GM23248 (cell line): ENCODE measurements around the gene KRR1. TPM values are rescaled to one million over a fixed set of nuclear protein-coding genes. Genes with fewer than 3 reads are reported as not detected.

Experiments used
- DNase-seq: peaks from one replicate; pipeline ENCODE4 v3.0.0-alpha.2; 2015
- H2AFZ ChIP-seq: fragments of 200-600 bp; sonication (generic); 2 replicates; pipeline ENCODE4 v1.6.1; 2016; ENCODE audit warnings: antibody characterized with exemption
- H3F3A ChIP-seq: fragments of 200-600 bp; sonication (generic); 2 replicates; pipeline ENCODE4 v1.6.1; 2016; ENCODE audit warnings: mild to moderate bottlenecking, antibody characterized with exemption, mixed run types; ENCODE audit not compliant: insufficient read depth
- H3K27ac ChIP-seq: fragments of 200-600 bp; sonication (generic); 2 replicates; pipeline ENCODE4 v1.5.1; 2016; ENCODE audit warnings: mild to moderate bottlenecking
- H3K27me3 ChIP-seq: fragments of 200-600 bp; sonication (generic); replicated peaks from 2 replicates; pipeline ENCODE4 v1.6.1; 2016; ENCODE audit warnings: mild to moderate bottlenecking; ENCODE audit not compliant: insufficient read depth
- H3K36me3 ChIP-seq: fragments of 200-600 bp; sonication (generic); 2 replicates; pipeline ENCODE4 v1.6.1; 2016; ENCODE audit warnings: low read depth, mild to moderate bottlenecking
- H3K4me1 ChIP-seq: fragments of 200-600 bp; sonication (generic); 2 replicates; pipeline ENCODE4 v1.6.1; 2016; ENCODE audit warnings: mild to moderate bottlenecking; ENCODE audit not compliant: insufficient read depth
- H3K4me2 ChIP-seq: fragments of 200-600 bp; sonication (generic); one replicate; pipeline ENCODE4 v1.6.1; 2016; ENCODE audit warnings: mild to moderate bottlenecking; ENCODE audit not compliant: unreplicated experiment
- H3K4me3 ChIP-seq: fragments of 200-600 bp; sonication (generic); 2 replicates; pipeline ENCODE4 v1.5.1; 2016; ENCODE audit warnings: mild to moderate bottlenecking
- H3K79me2 ChIP-seq: fragments of 200-600 bp; sonication (generic); 2 replicates; pipeline ENCODE4 v1.6.1; 2016; ENCODE audit warnings: mild to moderate bottlenecking; ENCODE audit not compliant: insufficient read depth
- H3K9ac ChIP-seq: fragments of 200-600 bp; sonication (generic); 2 replicates; pipeline ENCODE4 v1.6.1; 2016; ENCODE audit warnings: mild to moderate bottlenecking
- H3K9me2 ChIP-seq: fragments of 200-600 bp; sonication (generic); 2 replicates; pipeline ENCODE4 v1.6.1; 2016; ENCODE audit warnings: mixed run types, mild to moderate bottlenecking, moderate library complexity; ENCODE audit not compliant: insufficient read depth
- H3K9me3 ChIP-seq: fragments of 200-600 bp; sonication (generic); one replicate; pipeline ENCODE4 v1.6.1; 2017; ENCODE audit warnings: low read depth
- H4K20me1 ChIP-seq: fragments of 200-600 bp; sonication (generic); 2 replicates; pipeline ENCODE4 v1.6.0; 2016; ENCODE audit not compliant: insufficient read depth
- EZH2 ChIP-seq: fragments of 200-600 bp; sonication (generic); IDR thresholded peaks from 2 replicates; pipeline ENCODE4 v1.6.1; 2018; ENCODE audit warnings: antibody characterized with exemption, mild to moderate bottlenecking; ENCODE audit not compliant: insufficient read depth, poor library complexity, severe bottlenecking
- EZH2phosphoT487 ChIP-seq: fragments of 200-600 bp; sonication (generic); IDR thresholded peaks from 2 replicates; pipeline ENCODE4 v1.6.1; 2018; ENCODE audit warnings: antibody characterized with exemption, moderate library complexity, mild to moderate bottlenecking, low read depth; ENCODE audit not compliant: insufficient read depth
- WGBS, 2 experiments: methylation state at CpG; one replicate each; pipeline ENCODE4 v1.1.6; 2015 to 2017; ENCODE audit warnings: low lambda C conversion rate in 2 of 2, low coverage in 1 of 2; ENCODE audit errors: missing lambda C conversion rate in 2 of 2; 5-methylcytosine and 5-hydroxymethylcytosine counted together
- in situ Hi-C: fragments of 300-500 bp; cut with MboI; formaldehyde crosslinking; loops from 2 replicates; pipeline ENCODE4 v1.15.0; 2020
- polyA plus RNA-seq: library from polyadenylated mRNA; unstranded; fragments of >200 nt; fragmentation: Nextera tagmentation; extraction: Ambion mirVana; gene quantifications from 2 replicates; pipeline ENCODE4 v1.2.1, GENCODE V29; 2016
- total RNA-seq: library from RNA; depleted of rRNA; stranded (reverse); fragments of >200 nt; shearing (Covaris generic); gene quantifications from 2 replicates; pipeline ENCODE4 v1.2.3, GENCODE V29; 2014

The KRR1 gene
- total and polyA plus RNA-seq, 2 experiments from 2014 or later, result 37.4 to 45.3 TPM

DNA sequence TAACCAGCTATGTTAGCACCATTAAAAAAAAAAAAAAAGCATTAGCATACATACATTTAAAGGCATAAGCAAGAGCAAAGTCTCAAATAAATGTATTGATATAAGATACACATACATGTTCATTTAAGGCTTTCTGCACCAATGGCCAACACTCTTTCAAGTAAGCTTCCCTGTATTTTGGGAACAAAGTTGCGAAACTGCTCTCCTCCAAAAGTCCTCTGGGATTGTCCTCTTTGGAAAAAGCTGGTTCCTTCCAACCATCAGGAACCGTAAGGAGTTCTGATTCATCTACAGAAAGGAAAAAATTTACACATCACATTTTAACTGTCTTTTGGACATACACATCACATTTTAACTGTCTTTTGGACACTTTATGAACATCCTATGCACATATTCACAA lies 3.2 kb downstream of the KRR1 start:
- 61 to 66% methylated on average over 2 of the region's 2 CpGs for WGBS, 2 experiments
- H3K36me3 ChIP-seq, result peaks cover 34% of the 10 kb centered on the region
- H3K4me1 ChIP-seq, result peaks cover 15% of the 10 kb centered on the region
- no peak overlapping the region for H2AFZ ChIP-seq
- H3K9me3 ChIP-seq, result no peaks in the 10 kb centered on the region
- in situ Hi-C loops, result no loop called here
- peaks cover 74% of the 10 kb centered on the region for H3K79me2 ChIP-seq
- H3K27me3 ChIP-seq, result no peaks in the 10 kb centered on the region
- peak overlapping the region; percentile 6; the same call in 1 of the 2 replicates for H3K9ac ChIP-seq
- H3K9me2 ChIP-seq, result no peaks in the 10 kb centered on the region
- no peak overlapping the region for H3K4me3 ChIP-seq
- H4K20me1 ChIP-seq, result no peaks in the 10 kb centered on the region
- peaks cover 61% of the 10 kb centered on the region for H3F3A ChIP-seq
- TF ChIP-seq EZH2 (no peak), EZH2phosphoT487 (no peak)
- no peak for DNase-seq
- peak overlapping the region; percentile 14; the same call in 1 of the 2 replicates for H3K27ac ChIP-seq
- no peak overlapping the region for H3K4me2 ChIP-seq

DNA sequence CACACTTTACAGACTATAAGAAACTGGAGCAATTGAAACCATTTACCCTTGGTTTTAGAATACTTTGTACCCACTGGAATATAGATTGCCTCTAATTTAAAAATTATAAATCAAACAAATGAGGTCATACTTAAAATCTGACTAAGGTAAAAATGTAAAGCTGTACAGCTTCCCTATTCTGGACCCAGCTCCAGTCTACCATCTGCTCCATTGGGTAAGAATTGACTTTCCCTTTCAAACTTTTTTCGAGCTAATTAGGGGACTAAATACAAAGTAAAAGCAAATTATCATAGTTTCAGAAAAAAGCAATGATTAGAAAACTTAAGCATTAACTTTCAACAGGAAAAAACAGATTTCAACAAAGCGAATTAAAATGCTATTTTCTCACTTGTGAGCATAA lies 4.3 kb downstream of the KRR1 start:
- H3K4me2 ChIP-seq, result no peak overlapping the region
- peaks cover 74% of the 10 kb centered on the region for H3K79me2 ChIP-seq
- TF ChIP-seq EZH2phosphoT487, result no peak
- TF ChIP-seq EZH2, result no peak
- no peak for DNase-seq
- peaks cover 72% of the 10 kb centered on the region for H3F3A ChIP-seq
- no peak overlapping the region for H2AFZ ChIP-seq
- H3K9ac ChIP-seq, result 0 out of 2 replicates have a peak overlapping the region, but pooled peaks have one; percentile 9
- WGBS, 2 experiments, result 95 to 100% methylated on average over 2 of the region's 2 CpGs
- no peaks in the 10 kb centered on the region for H3K27me3 ChIP-seq
- H3K9me3 ChIP-seq, result no peaks in the 10 kb centered on the region
- in situ Hi-C loops, result no loop called here
- H3K27ac ChIP-seq, result peak overlapping the region; percentile 16
- peaks cover 44% of the 10 kb centered on the region for H3K36me3 ChIP-seq
- peaks cover 13% of the 10 kb centered on the region for H3K4me1 ChIP-seq
- no peaks in the 10 kb centered on the region for H3K9me2 ChIP-seq
- no peak overlapping the region for H3K4me3 ChIP-seq
- H4K20me1 ChIP-seq, result no peaks in the 10 kb centered on the region

DNA sequence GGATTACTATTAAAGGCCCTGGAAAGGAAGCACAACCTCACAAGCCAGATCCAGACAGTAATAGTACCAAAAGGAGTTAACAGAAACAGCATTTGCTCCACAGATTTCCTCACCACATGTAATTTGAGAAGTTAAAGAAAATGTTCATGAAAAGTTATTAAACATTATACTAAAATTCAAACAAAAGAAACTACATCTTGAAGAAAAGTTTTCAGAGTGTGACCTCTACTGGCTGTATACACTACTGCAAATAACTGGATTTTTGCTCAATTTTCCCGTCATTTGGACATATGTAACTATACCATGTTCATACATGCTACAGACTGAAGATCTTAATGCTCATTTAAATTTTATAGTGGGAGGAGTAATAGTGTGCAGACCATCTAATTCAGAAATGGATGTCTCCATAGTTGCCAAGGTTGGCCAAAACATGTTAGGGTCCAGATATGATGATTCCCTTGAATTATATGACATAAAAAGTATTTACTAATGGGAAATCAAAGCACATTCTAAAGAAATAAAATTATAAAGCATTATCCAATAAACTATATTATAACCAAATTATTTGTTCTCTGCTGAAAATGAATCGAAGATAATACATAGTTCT lies 5.6 kb downstream of the KRR1 start:
- Histone ChIP-seq H3K36me3 (peaks cover 57% of the 10 kb centered on the region), H3F3A (peaks cover 82% of the 10 kb centered on the region), H3K9ac (no peak overlapping the region; the same call in 1 of the 2 replicates), H3K9me3 (no peaks in the 10 kb centered on the region), H3K9me2 (no peaks in the 10 kb centered on the region), H3K4me1 (peaks cover 9% of the 10 kb centered on the region), H4K20me1 (no peaks in the 10 kb centered on the region), H3K27ac (peak overlapping the region; percentile 44), H3K27me3 (no peaks in the 10 kb centered on the region), H3K79me2 (peaks cover 68% of the 10 kb centered on the region), H3K4me2 (no peak overlapping the region), H3K4me3 (no peak overlapping the region), H2AFZ (no peak overlapping the region)
- WGBS, 2 experiments, result 73 to 75% methylated on average over 2 of the region's 2 CpGs
- TF ChIP-seq EZH2phosphoT487 (no peak), EZH2 (no peak)
- in situ Hi-C loops, result no loop called here
- peak; percentile 66 for DNase-seq

DNA sequence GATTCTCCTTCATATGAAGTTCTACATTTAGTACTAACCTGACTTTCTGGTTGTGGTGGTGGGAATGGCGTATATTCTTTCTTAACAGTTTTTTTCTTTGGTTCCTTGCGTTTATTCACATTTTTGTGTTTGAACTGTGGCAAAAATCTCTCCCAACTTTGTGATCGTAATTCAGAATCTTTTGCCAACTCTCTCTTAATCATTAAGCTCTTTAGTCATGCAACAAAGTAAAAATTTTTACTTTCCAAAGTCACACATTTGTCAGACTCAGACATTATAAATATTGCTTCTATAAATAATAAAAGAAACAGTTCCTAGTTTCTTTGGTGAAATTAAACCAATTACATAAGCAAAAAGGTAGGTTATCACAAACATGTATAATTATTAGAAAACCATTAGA lies 7.5 kb downstream of the KRR1 start:
- H2AFZ ChIP-seq, result no peak overlapping the region
- H3K4me1 ChIP-seq, result no peaks in the 10 kb centered on the region; the same call in 1 of the 2 replicates
- no peaks in the 10 kb centered on the region for H4K20me1 ChIP-seq
- in situ Hi-C loops, result no loop called here
- H3K9ac ChIP-seq, result no peak overlapping the region
- peak overlapping the region; percentile 11; the same call in 1 of the 2 replicates for H3K27ac ChIP-seq
- H3K4me3 ChIP-seq, result no peak overlapping the region
- no peak for DNase-seq
- 79 to 80% methylated on average over 3 of the region's 3 CpGs for WGBS, 2 experiments
- peaks cover 85% of the 10 kb centered on the region for H3F3A ChIP-seq
- no peaks in the 10 kb centered on the region for H3K27me3 ChIP-seq
- H3K4me2 ChIP-seq, result no peak overlapping the region
- H3K9me2 ChIP-seq, result no peaks in the 10 kb centered on the region
- no peaks in the 10 kb centered on the region for H3K9me3 ChIP-seq
- peaks cover 74% of the 10 kb centered on the region for H3K36me3 ChIP-seq
- H3K79me2 ChIP-seq, result peaks cover 59% of the 10 kb centered on the region
- TF ChIP-seq EZH2 (no peak), EZH2phosphoT487 (no peak)
